ENCODE results near the gene ELF1. TPM values are rescaled to one million over a fixed set of nuclear protein-coding genes. Genes with fewer than 3 reads are reported as not detected.

Gene ELF1
- total and polyA plus RNA-seq, 11 donors = 7.7 to 75.4 (median 33.5) TPM

DNA sequence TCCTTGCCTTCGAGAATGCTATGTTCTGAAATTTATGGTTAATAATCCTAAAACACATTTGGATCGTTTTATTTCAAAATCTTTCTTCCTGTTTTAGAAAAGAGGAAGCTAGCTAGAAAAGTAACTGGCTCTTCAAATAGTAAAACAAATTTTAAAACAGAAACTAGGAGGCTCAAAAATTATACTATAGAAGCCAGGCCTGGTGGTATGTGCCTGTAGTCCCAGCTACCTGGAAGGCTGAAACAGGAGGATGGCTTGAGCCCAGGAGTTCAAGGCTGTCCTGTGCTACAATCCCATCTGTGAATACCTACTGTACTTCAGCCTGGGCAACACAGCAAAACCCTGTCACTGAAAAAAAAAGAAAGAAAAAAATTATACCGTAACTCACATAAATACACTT, 57.9 kb downstream of the ELF1 start:
- ATAC-seq = no peak
- Histone ChIP-seq H3K4me1 (peaks cover 0 to 76% (median 31%) of the 10 kb centered on the region in 12 donors), H3K27me3 (no peaks in the 10 kb centered on the region), H3K27ac (peak overlapping the region in 1 of 12 donors; percentile 76), H3K9me3 (no peaks in the 10 kb centered on the region), H3K36me3 (peaks cover 0 to 24% (median 17%) of the 10 kb centered on the region in 9 donors), H3K4me3 (peak overlapping the region in 1 of 12 donors; percentile 4)
- no peak for DNase-seq
- TF ChIP-seq, protein P1, sequence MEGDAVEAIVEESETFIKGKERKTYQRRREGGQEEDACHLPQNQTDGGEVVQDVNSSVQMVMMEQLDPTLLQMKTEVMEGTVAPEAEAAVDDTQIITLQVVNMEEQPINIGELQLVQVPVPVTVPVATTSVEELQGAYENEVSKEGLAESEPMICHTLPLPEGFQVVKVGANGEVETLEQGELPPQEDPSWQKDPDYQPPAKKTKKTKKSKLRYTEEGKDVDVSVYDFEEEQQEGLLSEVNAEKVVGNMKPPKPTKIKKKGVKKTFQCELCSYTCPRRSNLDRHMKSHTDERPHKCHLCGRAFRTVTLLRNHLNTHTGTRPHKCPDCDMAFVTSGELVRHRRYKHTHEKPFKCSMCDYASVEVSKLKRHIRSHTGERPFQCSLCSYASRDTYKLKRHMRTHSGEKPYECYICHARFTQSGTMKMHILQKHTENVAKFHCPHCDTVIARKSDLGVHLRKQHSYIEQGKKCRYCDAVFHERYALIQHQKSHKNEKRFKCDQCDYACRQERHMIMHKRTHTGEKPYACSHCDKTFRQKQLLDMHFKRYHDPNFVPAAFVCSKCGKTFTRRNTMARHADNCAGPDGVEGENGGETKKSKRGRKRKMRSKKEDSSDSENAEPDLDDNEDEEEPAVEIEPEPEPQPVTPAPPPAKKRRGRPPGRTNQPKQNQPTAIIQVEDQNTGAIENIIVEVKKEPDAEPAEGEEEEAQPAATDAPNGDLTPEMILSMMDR (IDR thresholded peaks at IDR 0.05) = no peak
- no peak for TF ChIP-seq POLR2A (IDR thresholded peaks at IDR 0.05)
- WGBS, 4 donors = 72 to 78% (median 76%) methylated on average over 3 of the region's 3 CpGs
- intact Hi-C loops (cut with DNase I) = no loop called here

GRCh38 chr13:40960716-40961115, 58.4 kb downstream of the ELF1 start:
- Histone ChIP-seq H3K27me3 (no peaks in the 10 kb centered on the region), H3K4me1 (peaks cover 0 to 71% (median 26%) of the 10 kb centered on the region in 12 donors), H3K4me3 (peak overlapping the region in 1 of 12 donors; percentile 4), H3K9me3 (no peaks in the 10 kb centered on the region), H3K36me3 (peaks cover 0 to 24% (median 17%) of the 10 kb centered on the region in 9 donors), H3K27ac (peak overlapping the region in 1 of 12 donors; percentile 76)
- DNase-seq = no peak
- intact Hi-C loops (cut with DNase I) = no loop called here
- 93 to 96% (median 94%) methylated on average over 3 of the region's 3 CpGs for WGBS, 4 donors
- no peak for ATAC-seq
- TF ChIP-seq POLR2A (IDR thresholded peaks at IDR 0.05) = no peak
- TF ChIP-seq, protein P1 (IDR thresholded peaks at IDR 0.05) = no peak

DNA sequence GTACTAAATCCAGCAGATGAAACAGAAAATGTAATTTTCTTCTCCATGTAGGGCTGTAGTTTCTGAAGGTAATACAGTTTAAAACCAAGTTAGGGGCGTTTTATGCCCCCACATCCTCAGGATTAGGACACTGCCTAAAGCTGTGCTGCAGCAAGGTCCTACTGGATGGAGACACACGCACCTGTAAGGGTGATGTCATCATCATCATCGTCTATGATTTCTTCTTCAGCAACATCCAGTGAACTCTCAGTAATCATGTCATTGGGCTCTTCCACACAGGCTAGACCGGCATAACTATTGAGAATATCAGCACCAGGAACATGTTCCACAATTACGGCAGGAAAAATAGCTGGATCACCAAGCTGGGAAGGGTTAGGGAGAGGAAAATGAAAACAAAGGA, 60.5 kb downstream of the ELF1 start:
- ATAC-seq (no peak), DNase-seq (no peak)
- Histone ChIP-seq H3K9me3 (no peaks in the 10 kb centered on the region), H3K27ac (no peak overlapping the region), H3K27me3 (no peaks in the 10 kb centered on the region), H3K4me1 (peaks cover 0 to 50% (median 15%) of the 10 kb centered on the region in 12 donors), H3K4me3 (no peak overlapping the region), H3K36me3 (peaks cover 0 to 29% (median 19%) of the 10 kb centered on the region in 9 donors)
- 93 to 96% (median 94%) methylated on average over 5 of the region's 5 CpGs for WGBS, 4 donors
- no peak for TF ChIP-seq POLR2A (IDR thresholded peaks at IDR 0.05)
- TF ChIP-seq, protein P1 (IDR thresholded peaks at IDR 0.05) = no peak
- intact Hi-C loops (cut with DNase I) = no loop called here

GRCh38 chr13:40946485-40946884, 72.6 kb downstream of the ELF1 start:
- H3K9me3 ChIP-seq = no peaks in the 10 kb centered on the region
- DNase-seq = no peak
- no peak for ATAC-seq
- TF ChIP-seq POLR2A (IDR thresholded peaks at IDR 0.05) = no peak
- TF ChIP-seq, protein P1 (IDR thresholded peaks at IDR 0.05) = no peak
- no peaks in the 10 kb centered on the region for H3K27me3 ChIP-seq
- peaks cover 0 to 100% (median 97%) of the 10 kb centered on the region in 9 donors for H3K36me3 ChIP-seq
- WGBS, 4 donors = 96 to 100% (median 97%) methylated on average over 1 of the region's 1 CpG
- H3K27ac ChIP-seq = no peak overlapping the region
- H3K4me1 ChIP-seq = peaks cover 0 to 19% (median 3%) of the 10 kb centered on the region in 12 donors
- H3K4me3 ChIP-seq = no peak overlapping the region
- intact Hi-C loops (cut with DNase I) = no loop called here
